NCI-H2029 treated with DMSO at 0.1 percent for 48 hours (cell line): Measurements from ENCODE around the gene KRT79.
"Not testable (repeated sequence)": the region's sequence is repeated elsewhere in the genome, so short reads cannot be mapped to it uniquely, and the experiment has no call there.

Experiments
- DNase-seq: peaks from one replicate; lab custom pipeline; 2025; lab: John Stamatoyannopoulos, UW

The KRT79 gene

DNA sequence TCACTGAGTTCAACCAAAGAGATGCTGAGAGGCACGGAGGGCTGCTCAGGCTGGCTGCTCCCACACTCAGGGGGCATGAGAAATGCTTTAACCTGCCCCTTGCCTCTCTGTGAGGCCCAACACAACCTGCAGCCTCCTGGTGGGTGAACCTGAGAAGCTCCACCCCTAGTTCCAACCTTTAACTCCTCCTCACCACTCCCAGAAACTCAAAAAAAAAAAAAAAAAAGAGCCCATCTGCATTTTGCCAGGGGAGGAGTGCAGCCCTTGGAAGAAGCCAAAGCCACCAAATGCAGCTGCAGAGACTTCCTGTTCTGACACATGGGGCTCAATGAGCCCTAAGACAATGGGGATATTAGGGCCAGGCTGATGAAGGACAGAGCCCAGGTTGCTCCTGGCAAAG is 29.1 kb downstream of the KRT79 start:
- DNase-seq = no peak

DNA sequence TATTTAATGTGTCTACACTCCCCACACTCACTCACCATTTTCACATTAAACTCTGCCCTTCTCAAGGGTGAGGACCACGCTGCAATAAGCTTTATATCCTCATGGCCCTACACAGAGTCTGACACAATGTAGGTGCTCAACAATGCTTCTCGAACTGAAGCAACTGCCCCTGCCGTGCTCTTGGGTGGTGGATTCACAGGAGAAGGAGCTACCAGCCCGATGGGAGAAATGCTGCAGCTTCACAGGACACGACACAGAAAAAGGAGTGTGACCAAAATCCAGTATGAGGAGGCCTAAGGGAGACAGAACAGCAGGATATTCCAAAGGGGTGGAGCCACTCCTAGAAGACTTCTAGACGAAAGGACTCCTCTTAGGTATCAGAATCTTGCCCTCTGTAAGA is 31.7 kb downstream of the KRT79 start:
- DNase-seq = no peak

- DNase-seq = peak; percentile 50
These were observed 32.3 kb downstream of the KRT79 start for GRCh38 chr12:52801773-52802172.

DNA sequence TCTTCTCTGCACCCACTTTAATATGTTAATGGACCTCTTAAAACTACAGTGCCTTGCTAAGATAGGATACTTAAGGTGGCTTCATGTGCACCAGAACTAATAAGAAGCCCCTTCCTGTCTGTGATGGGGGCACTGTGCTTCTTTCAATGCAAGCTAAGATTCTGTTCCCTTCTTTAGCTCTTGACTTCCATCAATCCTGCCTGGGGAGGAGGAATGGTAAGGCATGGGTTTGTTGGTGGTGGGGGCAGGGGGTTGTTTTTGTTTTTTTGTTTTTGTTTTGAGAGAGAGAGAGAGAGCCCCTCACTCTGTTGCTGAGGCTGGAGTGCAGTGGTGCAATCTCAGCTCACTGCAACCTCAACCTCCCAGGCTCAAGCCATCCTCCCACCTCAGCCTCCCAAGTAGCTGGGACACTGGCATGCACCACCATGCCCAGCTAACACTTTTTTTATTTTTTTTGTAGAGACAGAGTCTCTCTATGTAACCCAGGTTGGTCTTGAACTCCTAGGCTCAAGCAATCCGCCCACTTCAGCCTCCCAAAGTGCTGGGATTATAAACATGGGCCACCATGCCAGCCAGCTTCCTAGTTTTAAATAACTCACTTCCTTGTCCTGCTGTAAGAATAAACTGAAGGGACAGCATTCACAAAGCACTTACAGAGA is 33.7 kb downstream of the KRT79 start:
- no peak for DNase-seq

DNA sequence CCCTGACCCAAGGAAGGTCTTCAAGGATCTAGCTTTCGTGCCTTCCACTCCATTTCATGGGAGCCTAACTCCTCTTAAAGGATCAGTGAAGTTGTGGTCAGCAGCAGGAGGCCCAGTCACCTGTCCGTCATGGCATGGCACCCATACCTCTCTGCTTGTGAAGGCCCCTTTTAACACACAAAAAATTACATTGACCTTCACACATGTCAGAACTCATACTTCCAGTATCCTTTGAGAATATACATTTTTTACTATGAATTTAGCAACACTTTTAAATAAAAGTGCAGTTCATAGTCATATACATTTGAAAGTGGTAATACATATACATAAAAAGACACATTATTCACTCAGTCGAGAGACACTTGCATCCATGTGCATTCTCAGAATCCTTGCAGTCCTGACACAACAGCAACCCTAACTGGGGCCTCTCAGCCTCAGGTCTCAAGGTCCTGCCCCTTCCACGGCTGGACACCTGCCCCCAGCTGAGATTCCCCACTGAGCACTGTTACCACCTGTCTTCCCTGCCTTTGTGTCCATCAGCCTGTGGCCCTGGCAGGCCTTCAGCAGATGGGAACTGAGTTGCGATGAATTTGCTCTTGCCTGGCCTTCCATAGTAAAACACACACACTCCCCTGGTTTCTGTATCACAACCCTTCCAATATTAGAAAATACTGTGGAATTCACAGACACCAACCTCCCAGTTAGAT is 34.5 kb downstream of the KRT79 start:
- no peak for DNase-seq

DNA sequence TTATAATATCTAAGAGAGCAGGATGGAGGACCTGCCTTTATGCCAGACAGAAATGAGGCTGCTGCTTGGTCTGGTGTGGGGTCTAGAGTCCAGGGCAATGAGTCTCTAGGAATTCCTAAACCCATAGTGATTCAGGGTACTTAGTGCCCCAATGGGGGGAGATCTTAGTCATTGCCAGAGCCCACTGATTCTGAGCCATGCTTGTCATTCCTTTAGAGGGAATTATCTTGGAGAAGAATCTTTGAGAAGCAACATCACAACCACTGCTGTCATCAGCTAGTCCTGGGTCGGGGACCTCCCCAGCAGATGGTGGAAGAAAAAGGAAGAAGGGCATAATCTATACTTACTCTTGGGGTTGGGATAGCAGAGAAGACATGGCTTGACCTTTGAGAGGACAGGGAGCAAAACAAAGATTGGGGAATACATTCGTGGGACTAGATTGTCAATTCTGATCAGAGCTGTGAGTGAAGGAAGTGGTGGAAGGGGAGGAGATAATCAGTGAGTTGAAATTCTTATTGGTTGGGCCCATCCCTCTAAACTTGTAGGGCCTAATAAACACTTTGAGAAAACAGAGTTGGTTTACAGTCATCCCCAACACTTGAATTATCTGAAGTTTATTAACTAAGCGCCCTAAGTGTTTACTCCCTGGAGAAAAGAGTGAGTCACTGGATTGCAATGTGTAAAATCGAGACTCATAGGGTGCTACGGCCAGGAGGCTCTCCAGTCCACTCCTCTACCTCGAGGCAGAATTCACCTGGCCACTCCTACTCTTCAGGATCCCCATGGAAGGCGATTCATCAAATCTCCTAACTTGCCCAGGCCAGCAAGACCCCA is 35.2 kb downstream of the KRT79 start:
- no peak for DNase-seq

GRCh38 chr12:52798003-52798670 is 36.0 kb downstream of the KRT79 start:
- no peak for DNase-seq

- DNase-seq = no peak
These were observed 36.6 kb downstream of the KRT79 start for GRCh38 chr12:52797529-52797894.

GRCh38 chr12:52796839-52797528 is 37.1 kb downstream of the KRT79 start:
- no peak for DNase-seq

DNA sequence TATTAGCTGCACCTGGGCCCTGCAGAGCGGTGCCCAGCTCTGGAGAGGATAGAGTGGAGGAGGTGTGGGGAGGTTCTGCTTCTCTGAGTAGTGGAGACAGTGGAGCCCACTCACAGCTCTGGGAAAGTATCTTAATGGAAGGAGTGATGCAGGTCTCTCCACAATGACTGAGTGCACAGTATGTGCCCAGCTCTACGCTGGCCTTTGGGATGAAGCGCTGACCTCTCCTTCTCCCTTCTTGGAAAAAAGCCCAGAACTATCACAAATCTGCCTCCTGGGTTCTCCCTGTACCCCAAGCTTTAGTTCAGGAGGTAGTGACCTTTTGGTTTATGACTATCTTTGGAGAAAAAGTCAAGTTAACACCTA is 37.7 kb downstream of the KRT79 start:
- DNase-seq = no peak

DNA sequence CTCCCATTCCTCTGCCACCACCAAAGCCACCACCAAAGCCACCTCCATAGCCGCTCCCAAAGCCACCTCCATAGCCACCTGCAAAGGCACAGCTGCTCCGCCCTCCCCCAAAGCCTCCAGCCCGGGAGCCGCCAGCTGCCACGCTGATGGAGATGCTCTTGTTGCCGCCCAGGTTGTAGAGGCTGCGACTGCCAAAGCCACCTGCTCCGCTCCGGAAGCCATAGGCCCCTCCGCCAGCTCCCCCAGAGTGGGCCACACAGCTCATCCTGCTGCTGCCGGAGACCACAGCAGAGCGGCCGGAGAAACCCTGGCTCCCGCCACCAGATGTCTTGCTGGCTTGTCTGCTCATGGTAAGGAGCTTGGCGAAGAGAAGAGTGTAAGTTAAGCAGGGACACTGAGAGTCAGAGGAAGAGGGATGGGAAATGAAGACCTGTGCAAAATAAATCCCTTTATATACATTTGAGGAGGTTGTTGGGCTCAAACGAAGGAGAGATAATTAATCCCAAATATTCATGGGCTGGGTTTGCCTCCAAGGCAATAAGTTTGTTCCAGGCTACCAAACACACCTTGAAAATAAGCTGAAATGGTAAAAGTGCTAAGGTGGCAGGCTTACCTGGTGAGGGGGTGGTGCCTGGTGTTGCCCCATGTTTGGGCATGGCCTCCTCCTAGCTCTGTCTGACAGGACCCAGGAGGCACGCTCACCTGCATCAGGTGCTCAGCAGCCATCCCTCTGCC is 38.2 kb downstream of the KRT79 start, which contains the start of gene KRT3:
Gene KRT3 (minus strand): TSS at position 424 of the 735 bp plus-strand sequence. CDS start 75 bp downstream, at position 349.
- DNase-seq = no peak

GRCh38 chr12:52795332-52795674 is 38.8 kb downstream of the KRT79 start:
- DNase-seq = not testable (repeated sequence)

DNA sequence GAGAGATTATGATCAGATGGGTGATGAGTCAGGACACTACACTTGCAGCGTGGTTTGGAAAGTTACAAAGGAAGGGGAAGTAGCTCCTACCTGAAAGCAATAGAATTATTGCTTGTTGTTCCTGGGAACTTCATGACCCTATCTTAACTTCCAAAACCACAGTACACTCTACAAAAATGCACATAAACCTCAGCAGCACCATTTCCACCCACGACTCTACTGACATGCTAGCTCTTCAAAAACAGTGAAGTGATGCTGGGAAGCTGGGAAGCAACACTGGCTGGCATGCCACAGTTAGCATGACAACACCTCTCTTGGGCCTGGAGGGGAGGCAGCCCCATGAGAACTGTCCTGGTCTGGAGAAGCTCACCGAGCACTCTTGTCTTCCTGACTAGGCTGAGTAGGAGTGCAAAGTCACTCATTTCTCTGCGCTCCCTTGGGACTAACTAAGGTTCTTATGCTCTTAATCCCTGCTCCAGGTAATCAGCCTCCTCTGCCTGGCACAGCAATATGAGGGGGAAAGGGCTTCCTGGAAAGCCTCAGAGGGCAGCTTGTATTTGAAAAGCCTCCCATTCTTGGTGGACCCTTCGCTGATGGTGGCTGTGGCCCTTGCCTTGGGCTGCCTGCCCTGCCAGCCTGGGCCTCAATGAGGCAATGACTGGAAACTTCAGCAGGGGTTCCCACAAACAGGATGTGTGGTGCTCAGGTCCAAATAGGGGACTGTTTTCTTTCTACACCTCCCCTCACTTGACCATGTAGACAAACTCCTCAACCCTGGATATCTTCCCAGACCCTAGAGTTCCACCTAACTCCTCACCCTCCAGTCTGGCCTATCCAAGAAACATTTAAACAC is 39.4 kb downstream of the KRT79 start:
- DNase-seq = no peak

DNA sequence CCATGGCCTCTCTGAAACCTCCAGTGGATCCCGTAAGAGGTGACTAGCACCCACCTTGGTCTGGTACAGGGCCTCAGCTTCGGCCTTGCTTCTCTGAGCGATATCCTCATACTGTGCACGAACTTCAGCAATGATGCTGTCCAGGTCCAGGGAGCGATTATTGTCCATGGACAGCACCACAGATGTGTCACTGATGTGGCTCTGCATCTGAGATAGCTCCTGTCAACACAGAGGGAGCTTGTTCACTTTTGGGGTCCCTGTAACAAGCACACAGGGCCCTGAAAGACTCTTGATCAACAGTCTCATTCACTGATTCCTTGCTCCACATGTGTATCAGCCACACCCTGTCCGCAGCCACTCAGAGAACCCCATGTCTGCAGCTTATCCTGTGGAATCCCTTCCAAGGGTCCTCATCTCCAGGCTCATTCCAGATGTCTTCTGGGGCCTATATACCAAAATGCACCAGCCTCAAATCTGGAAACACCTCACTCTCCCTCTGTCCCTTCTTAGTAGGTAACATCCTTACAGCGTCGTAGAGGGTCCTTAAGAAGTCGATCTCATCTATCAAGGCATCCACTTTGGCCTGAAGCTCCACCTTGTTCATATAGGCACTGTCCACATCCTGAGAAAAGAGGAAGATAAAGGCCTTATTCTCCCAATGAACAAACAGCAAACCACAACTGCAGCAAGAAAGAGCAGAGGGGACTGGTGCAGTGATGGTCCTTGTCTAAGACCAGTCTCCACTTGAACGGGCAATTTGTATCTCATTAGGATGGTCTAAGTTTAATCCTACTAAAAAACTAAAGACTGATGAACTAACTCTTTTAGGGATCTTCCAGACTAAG is 41.7 kb downstream of the KRT79 start:
- no peak for DNase-seq

- no peak for DNase-seq
These were observed 42.6 kb downstream of the KRT79 start for GRCh38 chr12:52791271-52792184.

- DNase-seq = no peak
These were observed 43.5 kb downstream of the KRT79 start for GRCh38 chr12:52790427-52791270.
